Activated CD8-positive, alpha-beta memory T cell treated with anti-CD3 and anti-CD28 coated beads for 24 hours (primary cell): ENCODE measurements around the gene KLB.
A peak's percentile ranks its signal among the peaks of the same experiment; 100 is the strongest.
"Not testable (repeated sequence)": the region's sequence is repeated elsewhere in the genome, so short reads cannot be mapped to it uniquely, and the experiment has no call there.

Experiments used
- DNase-seq: peaks from one replicate; pipeline ENCODE4 v3.0.0-alpha.2; 2020

KLB gene

DNA sequence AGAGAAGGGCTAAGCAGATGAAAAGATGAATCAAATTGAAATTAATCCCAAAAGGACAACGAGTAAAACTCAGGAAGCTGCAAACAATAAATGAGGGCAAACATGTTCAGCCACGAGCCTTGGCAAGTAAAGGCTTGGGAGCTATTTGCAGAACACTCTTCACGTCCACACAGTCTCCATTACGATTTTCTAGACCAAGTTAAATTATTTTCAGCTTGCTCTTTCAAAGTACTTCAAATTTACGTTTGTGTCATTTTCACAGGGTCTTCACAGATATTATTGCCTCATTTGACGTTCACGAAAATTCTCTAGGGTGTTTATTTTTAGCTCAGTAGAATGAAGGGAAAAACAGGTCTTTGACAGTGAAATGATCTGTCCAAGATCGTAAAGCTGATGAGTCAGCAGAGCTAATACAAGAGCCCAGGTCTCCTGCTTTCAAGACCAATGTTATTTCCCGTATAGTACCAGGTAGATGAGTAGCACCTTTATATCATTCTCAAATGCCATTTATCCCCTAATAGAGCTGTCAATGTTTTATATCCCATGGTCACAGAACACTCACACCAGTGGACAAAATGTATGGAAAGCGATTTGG, 20.9 kb downstream of the KLB start:
- no peak for DNase-seq

DNA sequence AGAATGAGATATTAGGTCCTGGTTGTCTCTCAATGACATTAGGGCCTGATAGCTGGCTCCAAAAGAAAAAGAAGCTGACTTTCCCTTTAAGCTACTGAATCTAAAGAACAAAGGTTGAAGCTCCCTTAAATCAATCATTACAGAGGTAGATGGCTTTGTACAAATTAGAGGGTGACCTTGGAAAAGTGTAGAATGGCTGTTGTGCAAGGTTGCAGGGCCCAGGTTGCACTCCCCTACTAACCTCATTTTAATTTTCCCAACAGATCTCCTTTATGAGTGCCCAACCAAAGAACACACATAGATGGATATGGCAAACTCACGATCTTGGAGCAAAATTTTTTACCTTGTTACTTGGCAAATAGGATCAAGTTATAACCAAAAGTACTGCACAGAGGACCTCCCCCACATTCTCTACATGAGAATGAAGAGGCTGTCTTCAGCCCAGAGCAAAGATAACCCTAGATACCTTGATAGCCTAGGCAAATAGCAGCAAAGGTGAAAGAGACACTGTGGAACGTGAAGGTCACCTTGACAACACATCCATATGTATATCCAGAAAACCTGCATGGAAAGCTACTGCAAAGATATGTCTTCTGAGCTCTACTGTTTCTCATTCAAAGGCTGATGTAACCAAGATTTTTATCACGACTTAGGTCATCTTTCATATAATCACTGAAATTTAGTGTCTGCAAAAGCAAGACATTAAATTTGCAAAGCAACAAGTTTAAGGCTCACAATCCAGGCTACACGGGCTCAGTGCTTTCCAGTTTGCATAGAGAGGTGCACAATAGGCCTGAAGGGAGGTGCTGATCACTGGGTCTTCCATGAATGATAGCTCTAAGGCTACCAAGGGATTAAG, 23.0 kb downstream of the KLB start:
- DNase-seq, result no peak

DNA sequence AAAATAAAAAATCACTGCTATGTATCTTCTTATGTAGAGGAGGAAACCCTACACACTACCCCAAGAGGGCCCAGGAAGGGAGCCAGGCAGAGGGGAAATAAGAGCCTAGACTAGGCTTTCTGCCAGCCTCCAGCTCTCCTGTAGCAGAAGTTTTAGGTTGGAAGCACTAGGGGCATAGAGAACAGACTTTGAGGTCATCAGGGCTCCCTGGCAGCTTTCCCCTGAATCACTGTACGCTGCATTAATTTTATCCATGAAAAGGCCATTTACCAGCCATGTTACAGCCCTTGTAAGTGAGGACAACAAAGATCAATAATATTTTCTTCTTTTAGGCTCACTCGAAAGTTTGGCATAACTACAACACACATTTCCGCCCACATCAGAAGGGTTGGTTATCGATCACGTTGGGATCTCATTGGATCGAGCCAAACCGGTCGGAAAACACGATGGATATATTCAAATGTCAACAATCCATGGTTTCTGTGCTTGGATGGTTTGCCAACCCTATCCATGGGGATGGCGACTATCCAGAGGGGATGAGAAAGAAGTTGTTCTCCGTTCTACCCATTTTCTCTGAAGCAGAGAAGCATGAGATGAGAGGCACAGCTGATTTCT, 27.3 kb downstream of the KLB start:
- DNase-seq, result peak; percentile 5

DNA sequence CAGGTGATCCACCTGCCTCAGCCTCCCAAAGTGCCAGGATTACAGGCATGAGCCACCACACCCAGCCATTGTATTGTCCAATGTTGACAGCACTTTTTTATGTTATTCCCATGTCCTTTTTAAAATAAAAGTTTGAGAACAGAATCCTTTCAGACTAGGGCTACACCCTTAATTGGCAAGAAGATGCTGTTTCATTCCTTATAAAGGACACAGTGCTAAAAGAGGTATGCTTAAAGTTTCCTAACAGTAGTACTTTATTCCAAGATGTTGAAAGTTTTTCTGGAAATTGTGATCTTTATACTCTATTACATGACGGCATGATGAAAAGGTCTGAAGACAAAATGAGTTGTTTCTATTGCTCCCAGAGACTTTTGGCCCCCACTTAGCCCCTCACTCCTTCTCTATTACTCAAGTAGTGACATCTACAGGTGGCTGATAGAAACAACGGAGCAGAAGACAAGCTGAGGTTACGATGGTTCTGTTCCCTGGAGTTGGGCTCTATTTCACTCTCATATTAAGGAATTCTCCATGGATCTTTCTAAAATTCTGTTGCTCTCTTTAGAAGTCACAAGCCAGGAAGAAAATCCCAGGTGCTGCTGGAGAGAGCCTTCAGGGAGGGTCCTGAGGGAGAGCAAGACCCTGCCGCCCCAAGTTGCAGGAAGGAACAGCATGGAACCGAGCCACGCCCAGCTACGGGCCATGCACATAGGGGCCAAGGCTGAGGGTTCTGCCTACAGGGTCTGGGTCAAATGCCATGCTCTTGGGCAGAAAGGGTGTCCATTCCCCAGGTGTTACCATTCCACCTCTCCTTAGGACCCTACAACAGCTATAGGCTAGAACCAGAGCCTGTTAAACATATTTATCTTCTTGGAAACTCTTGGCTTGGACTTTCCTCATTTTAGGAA, 29.2 kb downstream of the KLB start:
- peak; percentile 35 for DNase-seq

DNA sequence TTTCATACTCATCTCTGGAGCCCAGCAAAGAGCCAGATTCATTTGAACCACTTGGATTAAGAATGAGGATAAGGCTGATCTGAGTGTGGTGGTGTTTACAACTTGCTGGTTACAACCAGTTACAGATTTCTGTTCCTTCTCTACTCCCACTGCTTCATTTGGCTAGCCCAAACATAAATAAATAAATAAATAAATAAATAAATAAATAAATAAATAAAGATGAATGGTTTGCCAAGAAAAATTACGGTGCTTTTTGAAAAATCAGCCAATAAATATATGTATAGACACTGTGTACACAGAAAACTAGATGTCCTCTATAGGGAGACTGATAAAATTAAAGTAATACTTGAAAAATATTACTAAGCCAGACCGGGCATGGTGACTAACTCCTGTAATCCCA, 34.9 kb downstream of the KLB start:
- DNase-seq, result no peak

DNA sequence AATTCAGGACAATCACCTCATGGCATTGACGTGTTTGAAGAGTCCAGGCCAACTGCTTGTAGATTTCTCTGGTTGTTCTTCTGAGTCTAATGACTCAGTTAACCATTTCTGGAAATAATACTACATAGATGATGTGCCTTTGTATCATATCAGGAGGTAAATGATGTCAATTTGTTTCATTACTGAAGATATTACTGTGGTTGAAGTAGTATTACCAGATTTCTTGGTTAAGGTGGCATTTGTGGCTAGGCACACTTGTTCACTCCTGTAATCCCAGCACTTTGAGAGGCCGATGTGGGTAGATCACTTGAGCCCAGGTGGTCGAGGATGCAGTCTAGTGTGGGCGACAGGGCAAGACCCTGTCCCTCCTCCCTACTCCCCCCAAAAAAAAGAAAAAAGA, 36.3 kb downstream of the KLB start:
- no peak for DNase-seq

DNA sequence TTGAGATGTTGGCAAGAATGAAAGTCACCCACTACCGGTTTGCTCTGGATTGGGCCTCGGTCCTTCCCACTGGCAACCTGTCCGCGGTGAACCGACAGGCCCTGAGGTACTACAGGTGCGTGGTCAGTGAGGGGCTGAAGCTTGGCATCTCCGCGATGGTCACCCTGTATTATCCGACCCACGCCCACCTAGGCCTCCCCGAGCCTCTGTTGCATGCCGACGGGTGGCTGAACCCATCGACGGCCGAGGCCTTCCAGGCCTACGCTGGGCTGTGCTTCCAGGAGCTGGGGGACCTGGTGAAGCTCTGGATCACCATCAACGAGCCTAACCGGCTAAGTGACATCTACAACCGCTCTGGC, 39.7 kb downstream of the KLB start:
- DNase-seq, result no peak

DNA sequence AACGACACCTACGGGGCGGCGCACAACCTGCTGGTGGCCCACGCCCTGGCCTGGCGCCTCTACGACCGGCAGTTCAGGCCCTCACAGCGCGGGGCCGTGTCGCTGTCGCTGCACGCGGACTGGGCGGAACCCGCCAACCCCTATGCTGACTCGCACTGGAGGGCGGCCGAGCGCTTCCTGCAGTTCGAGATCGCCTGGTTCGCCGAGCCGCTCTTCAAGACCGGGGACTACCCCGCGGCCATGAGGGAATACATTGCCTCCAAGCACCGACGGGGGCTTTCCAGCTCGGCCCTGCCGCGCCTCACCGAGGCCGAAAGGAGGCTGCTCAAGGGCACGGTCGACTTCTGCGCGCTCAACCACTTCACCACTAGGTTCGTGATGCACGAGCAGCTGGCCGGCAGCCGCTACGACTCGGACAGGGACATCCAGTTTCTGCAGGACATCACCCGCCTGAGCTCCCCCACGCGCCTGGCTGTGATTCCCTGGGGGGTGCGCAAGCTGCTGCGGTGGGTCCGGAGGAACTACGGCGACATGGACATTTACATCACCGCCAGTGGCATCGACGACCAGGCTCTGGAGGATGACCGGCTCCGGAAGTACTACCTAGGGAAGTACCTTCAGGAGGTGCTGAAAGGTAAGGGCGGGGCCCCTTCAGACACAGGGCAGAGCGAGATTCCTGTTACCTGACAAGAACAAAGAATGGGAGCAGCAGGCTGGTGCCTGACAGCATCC, 40.3 kb downstream of the KLB start:
- peak; percentile 79 for DNase-seq

DNA sequence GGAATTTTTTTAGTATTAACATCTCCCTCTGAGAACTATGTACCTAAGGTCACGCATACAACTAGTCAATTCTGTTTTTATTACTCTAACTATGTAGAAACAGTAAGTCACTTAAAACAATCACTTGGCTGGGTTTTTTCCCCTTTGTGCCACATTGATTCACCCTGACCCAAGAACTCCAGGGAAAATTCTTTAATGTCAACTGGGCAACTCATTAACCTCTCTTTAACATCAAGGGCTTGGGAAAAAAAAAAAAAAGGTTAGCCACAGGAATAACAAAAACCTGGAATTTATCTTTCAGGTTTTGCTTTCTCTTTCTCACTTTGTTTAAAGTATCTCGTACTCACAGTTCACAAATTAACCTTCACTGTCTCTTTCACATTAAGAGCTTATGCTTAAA, 43.9 kb downstream of the KLB start:
- no peak for DNase-seq

DNA sequence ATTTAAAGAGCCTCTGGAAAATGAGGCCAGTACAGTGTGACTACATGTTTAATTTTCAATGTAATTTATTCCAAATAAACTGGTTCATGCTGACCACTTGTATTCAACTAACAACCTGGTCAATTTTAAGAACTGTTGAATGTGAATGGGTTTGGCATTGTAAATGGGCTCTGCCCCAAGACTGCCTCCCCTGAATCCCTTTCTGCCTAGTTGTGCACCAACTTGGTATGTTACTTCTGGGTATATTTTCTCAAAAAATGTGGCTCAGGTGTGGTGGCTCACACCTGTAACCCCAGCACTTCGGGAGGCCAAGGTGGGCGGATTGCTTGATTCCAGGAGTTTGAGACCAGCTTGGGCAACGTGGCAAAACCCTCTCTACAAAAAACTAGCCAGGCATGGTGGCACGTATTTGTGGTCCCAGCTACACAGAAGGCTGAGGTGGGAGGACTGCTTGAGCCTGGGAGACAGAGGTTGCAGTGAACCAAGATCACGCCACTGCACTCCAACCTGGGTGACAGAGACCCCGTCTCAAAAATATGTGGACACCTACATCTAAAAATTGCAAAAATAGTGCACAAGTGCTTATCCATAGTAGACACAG, 44.8 kb downstream of the KLB start:
- peak; percentile 65 for DNase-seq

DNA sequence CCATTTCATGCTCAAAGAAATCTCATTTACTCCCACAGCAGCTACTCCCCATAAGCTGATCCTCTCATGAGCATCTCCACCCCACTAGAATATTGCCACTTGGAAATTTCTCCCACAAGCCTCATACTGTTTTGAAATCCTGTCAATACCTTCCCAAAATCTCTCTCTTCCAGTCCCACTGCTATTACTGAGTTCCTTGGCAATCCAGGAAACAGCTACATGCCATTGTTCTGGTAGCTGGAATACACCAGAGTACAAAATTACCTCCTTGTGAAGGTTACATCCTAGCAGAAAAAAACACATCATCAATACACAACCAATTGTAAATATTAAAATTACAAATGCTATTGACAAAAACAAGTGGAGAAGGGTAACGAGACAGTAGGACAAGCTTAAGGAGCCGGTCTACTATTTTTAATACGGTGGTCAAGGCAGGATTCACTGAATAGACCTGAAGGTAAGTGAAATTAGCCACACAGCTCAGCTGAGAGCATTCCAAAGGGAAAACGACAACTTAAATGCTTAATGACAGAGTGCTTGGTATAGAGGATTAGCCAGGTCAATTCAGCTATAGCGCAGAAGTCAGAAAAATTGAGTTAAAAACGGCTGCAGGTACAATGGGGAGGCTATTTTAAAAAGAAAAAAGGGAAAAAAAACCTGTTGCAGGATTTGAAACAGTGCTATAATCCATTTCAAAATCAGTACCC, 45.6 kb downstream of the KLB start:
- no peak for DNase-seq

DNA sequence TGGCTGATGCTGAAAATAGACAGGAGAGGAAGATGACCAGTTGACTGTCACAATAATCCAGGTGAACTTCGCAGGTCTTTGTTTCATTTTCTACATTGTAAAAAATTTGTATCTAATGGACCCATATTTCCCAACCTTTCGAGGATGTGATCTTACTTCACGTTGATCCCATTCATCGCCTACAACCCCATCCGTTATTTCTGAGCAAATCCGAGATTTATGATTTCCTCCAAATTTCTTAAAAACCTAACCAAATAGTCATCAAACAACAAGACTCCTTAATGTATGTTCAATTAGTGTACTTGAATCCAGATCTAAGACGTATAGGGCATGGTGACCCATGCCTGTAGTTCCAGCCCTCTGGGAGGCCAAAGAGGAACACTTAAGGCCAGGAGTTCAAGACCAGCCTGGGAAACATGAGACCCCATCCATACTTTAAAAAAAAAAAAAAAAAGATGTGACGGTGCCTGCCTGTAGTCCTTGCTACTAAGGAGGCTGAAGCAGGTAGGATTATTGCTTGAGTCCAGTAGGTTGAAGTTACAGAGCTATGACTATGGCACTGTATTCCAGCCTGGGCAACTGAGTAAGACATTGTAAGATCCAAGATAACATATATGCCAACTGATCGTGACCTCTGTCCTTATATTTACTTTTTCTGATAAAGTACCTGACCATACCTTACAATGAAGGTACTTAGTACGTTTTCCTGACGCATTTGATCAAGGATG, 46.3 kb downstream of the KLB start:
- DNase-seq, result no peak

DNA sequence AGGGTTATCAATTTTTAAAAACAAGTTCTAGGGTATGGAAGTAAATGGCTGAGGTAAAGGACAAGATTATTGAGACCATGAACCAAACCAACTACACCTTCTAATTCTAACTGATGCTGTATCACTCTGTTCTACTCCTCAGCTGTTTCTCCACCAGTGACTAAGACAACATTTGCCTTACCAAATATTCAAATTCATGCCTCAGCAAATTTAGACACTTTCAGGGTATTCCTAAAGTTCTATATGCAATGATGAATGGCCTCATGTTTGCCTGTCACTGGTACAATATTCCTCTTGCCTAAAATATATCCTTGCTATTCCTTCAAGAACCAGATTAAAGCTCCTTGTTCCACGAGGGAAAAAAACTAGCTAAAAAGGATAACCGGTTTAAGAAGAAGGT, 47.0 kb downstream of the KLB start:
- DNase-seq, result no peak

DNA sequence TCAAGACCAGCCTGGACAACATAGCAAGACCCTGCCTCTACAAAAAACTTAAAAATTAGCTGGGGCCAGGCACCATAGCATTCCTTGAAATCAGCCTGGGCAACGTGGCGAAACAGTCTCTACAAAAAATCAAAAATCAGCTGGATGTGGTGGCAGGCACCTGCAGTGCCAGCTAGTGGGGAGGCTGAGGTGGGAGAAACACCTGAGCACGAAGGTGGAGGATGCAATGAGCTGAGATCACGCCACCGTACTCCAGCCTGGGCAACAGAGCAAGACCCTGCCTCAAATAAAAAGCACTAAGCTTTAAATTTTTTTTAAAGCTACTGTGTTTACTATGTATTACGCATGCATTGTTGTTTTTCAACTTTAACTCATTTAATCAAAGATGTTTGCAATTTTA, 48.8 kb downstream of the KLB start:
- no peak for DNase-seq

DNA sequence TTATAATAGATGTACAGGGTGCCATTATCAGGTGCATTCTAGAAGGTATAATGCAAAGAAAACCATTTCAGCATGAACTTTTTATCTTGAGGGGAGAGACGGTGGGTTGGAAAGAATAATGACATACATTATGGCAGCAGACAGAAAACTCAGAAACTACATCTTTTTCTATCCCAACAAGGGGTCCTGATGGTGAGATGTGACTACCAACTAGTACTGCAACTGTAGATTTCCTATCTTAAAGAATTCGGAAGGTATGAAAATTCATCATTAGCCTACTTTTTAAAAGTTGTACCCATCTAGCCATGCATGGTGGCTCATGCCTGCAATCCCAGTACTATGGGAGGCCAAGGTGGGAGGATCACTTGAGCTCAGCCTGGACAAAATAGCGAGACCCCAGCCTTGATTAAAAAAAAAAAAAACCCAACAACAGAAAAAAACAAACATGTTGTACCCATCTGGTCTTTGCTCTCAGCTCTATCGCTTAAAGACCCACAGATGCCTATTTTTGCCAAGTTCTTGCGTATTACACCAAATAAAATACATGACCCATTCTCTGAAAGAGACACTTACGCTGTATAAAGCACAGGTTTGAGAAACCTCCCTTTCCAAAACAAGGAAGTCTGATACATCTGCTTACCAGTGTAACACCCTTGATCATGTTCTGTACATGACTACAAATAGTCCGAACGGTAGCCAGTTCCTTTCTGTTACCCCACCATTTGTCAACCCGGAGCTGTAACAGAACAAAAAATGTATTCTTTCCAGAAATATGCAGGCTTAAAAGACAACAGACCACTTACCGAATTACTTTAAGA, 50.4 kb downstream of the KLB start:
- no peak for DNase-seq

DNA sequence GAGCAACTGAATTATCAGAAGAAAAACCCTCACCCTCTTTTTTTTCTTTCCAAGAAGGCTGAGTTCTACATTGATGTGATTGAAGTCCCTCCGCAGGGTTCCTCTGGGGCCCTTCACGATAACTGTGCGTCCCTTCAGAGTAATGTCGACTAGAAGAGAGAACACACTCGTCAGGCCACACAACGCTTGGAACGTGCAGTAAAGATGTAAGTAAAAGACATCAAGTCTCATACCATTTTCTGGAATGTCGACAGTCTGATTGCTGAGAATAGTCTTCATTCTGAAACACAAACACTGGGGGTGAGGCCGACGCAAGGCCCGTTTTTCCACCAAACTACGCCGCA, 51.4 kb downstream of the KLB start:
- DNase-seq, result not testable (repeated sequence)

DNA sequence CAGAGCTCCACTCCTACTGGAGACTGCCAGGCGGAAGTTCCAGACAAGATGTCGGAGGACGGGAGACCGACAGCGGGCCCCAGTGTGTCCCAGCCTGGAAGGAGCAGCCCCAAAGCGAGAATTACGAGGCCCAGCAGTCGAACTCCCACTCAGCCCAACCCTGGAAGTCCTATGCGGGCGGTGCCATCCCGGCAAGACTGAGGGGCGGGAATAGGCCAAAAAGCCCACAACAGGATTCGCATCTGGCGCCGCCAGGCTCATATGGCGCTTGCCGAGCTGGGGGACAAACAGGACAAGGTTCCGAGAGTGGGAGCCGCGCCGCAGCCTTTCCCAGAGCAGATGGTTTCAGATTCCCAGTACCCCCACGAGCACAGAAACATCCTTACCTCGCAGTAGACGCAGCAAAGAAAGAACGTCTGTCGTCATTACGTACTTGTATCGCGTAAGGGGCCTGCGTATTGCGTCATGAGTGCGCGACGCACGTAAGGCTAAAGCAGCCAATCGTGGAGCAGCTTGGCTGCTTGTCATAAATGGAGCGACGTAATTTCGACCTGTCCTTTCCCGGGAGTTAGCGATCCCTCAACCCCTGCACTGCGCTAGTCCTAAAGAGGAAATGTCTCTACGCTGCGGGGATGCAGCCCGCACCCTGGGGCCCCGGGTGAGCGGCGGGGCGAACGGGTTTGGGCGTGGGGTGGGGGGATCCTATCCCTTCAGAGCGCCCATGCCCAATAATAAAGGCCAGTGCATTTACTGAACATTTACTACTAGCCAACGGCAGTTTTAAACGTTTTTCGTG, 52.0 kb downstream of the KLB start, which contains the start of the genes LIAS and RPL9:
Gene LIAS (plus strand): TSS at position 552 of the 796 bp plus-strand sequence. CDS start 62 bp downstream, at position 614.
Gene RPL9 (minus strand): TSS at position 418 of the 796 bp plus-strand sequence. CDS start 483 bp downstream, outside the sequence.
- DNase-seq, result peak; percentile 96

DNA sequence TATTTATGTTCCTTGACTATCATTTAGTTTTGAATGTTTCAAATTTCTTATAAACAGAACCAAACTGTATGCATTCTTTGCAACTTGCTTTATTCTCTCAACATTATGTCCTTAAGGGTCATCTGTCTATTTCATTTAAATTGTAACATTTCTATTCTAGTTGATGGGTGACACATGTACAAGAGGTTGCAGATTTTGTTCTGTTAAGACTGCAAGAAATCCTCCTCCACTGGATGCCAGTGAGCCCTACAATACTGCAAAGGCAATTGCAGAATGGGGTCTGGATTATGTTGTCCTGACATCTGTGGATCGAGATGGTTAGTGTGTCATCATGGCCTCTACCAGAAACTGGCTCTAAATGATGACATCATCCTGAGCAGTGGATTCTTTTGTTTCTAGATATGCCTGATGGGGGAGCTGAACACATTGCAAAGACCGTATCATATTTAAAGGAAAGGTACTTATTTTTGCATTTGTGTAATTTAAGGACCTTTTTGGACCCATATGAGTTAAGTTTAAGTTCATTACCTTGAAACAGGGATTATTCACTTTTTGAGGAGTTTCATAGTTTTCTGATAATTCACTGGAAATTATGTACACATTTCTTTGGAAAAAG, 58.3 kb downstream of the KLB start:
- no peak for DNase-seq
